Stimulated activated CD4-positive, alpha-beta T cell treated with anti-CD3 and anti-CD28 coated beads, Interleukin-1b, Interleukin-23, amount 100 ng/mL, for 24 hours (primary cell): ENCODE results near the gene POLG2.
"Not testable (repeated sequence)": the region's sequence is repeated elsewhere in the genome, so short reads cannot be mapped to it uniquely, and the experiment has no call there.

Source experiments
- DNase-seq, 4 experiments: peaks; one replicate each; pipeline ENCODE4 v3.0.0-alpha.2; 2020; ENCODE audit warnings: low read depth in 4 of 4, low spot score in 1 of 4

POLG2 gene

DNA sequence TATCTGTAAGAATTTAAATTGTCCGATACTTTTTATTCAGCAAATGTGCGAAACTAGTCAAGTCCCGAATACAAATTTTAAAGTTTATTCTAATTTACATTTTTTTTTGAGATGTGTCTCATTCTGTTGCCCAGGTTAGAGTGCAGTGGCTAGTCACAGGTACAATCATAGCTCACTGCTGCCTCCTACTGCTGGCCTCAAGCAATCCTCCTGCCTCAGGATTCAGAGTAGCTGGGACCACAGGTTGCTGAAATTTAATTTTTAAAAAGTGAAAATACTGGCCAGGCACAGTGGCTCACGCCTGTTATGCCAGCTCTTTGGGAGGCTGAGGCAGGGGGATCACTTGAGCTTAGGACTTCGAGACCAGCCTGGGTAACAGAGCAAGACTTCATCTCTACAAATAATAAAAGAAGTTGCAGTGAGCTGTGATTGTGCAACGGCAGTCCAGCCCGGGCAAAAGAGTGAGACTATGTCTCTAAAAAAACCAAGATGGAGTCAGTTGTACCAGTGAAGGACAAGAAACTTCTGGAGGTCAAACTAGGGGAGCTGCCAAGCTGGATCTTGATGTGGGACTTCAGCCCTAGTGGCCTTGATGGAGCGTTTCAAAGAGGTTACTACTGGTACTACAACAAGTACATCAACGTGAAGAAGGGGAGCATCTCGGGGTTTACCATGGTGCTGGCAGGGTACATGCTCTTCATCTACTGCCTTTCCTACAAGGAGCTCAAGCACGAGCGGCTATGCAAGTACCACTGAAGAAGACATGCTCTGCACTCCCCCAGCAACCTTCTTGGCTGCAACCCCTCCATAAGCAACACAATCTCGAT, 5.6 kb downstream of the POLG2 start:
- DNase-seq: peak in 1 of 4 experiments; percentile 27

DNA sequence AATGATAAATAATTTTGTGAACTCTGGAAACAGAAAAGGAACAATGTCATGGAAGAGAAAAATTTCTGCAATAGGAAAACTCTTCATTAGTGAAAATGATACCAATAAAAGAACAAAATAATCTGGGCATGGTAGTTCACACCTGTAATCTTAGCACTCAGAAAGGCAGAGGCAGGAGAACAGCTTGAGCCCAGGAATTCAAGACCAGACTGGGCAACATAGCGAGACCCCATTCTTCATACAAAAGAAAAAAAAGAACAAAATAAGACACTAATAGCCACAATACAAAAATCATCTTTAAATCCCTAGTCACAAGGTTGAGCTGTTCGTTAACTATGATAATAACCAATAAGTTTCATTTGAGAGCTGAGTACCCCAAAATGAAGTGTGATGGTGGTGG, 8.6 kb downstream of the POLG2 start:
- no peak for DNase-seq

DNA sequence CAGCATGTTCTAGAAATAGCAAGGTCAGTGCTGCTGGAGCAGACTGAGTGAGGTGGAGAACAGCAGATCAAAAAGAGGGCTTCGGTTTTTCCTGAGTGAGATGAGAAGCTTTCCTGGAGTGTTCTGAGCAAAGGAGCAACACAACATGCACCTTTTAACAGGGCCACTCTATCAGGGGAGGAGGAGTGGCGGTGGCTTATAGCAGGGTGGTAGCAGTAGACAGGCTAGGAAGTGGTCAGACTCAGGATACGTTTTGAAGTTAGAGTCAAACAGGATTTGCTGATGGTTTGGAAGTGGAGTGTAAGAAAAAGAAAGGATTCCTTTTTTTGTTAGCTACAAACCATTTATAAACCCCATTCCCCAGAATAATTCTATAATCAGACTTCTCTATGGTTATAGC, 12.5 kb downstream of the POLG2 start:
- DNase-seq: no peak

DNA sequence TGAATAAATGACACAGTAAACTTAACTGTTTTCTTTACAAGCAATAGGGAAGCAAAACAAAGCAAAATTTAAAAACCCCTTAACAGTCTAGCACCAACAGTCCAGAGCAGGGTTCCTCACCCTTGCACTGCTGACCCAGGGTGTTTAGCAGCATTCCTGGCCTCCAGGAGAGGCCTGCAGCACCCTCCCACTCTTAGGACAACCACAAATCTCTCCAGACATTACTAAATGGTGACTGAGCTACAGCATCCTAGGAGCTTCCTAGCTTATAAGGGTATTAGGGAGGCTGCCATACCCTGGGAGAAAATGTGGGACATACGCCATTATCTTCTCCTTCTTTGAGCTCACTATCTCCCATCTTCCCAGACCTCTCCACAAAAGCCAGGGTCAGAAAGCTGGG, 15.9 kb downstream of the POLG2 start:
- no peak for DNase-seq

DNA sequence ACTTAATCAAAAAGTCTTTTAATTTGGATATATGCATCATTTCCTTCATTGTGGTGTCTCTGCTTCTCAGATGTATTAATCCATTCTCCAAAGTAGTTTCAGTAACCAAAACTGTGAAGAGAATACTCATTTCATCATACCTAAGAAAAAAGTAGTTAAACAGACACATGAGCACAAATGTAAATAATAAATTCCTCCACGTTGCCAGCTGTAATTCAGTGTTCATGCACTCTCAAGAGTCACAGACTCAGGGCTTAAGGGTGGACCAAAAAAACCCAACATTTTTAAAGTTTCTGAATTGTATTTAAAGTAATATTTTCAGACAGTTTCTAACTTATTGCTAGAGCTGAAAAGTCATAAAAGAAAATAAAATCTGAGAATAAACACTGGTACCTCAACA, 19.0 kb downstream of the POLG2 start:
- DNase-seq: no peak

DNA sequence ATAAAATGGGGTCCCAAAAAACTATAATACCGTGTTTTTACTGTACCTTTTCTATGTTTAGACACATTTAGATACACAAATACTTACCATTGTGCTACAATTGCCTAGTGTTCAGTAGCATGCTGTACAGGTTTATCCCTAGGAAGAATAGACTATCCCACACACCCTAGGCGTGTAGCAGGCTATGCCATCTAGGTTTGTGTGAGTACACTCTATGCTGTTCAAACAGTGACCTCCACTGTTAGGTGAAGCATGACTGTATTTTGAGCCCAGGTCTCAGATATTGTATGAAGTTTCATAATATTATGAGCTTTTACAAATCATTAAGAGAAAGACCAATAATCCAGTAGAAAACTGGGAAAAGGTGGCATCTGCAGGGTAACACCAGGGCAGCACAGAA, 24.3 kb downstream of the POLG2 start:
- no peak for DNase-seq

DNA sequence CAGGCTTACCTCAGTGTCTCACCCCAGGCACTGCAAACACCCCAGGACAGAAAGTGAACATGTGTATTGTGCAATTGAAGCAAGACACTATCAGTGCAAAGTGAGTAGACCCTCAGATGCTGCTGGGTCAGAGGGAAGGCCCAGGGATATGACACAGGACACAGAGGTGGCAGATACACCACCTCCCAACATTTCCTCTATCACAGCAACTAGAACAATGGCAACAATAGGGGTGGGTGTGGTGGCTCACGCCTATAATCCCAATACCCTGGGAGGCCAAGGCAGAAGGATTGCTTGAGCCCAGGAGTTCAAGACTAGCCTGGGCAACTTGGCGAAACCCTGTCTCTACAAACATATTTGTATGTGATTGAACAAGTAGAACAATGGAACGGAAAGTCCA, 25.4 kb downstream of the POLG2 start:
- no peak for DNase-seq

DNA sequence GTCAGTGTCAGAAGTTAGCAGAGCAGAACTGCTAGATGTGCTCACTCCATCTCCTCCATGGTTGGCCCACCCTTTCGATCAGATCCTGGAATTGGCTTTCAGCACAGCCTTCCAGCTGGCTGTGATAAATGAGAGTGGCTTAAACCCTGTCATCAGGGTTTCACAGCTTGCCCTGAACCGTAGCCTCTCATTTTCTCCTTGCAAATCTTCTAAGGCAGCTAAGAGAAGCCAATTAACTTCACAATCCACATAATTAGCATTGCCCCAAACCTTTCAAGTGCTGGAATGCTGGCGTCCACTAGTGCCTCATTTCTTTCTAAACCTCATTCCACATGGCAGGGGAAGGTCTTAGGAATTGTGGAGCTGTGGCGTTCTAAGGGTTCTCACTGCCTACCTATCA, 26.2 kb downstream of the POLG2 start:
- no peak for DNase-seq

DNA sequence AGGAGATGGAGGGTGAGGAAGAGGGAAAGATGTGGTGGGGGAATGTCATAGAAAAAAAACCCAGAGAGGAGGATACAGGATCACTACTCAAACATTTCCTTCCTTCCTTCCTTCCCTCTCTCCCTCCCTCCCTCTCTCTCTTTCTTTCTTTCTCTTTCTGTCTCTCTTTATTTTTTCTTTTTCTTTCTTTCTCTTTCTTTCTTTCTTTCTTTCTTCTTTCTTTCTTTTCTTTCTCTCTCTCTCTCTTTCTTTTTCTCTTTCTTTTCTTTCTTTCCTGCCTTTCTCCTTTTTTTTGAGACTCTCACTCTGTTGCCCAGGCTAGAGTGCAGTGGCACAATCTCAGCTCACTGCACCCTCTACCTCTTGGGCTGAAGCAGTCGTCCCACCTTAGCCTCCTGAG, 30.0 kb downstream of the POLG2 start:
- DNase-seq: not testable (repeated sequence)

DNA sequence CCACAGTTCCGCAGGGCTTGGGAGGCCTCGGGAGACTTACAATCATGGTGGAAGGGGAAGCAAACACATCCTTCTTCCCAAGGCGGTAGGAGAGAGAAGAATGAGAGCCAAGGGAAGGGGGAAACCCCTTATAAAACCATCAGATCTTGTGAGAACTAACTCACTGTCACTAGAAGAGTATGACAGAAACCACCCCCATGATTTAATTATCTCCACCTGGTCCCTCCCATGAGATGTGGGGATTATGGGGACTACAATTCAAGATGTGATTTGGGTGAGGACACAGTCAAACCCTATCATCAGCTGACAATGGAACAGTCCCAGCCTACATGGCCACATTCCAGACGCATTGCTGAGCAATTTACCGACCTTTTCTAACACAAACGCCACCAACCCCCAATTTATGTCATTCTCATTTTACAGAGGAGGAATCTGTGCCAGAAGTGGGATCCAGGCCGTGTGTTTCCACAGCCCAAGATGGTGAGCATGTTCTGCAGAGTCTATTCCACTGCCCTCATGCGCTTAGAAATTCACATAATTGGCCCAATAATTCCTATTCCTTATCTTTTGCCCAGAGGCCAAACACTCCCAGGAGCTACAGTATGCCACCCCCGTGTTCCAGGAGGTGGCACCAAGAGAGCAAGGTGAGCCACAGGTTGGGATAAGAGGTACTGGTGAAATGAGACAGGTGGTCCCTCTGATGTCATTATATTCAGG, 30.7 kb downstream of the POLG2 start:
- DNase-seq: no peak

DNA sequence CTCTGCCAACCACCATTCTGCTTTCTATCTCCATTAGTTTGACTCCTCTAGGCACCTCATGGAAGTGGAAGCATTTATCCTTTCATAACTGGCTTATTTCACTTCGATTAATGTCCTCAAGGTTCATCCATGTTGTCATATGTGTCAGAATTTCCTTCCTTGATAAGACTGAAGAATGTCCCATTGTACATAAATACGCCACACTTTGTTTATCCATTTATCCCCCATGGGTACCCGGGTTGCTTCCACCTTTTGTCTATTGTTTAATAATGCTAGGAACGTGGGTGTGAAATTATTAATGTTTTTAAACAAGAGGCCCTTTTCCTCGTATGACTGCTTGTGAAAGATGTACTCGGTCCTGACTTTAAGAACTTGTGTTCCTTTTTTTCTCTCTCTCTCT, 35.1 kb downstream of the POLG2 start:
- DNase-seq: no peak

DNA sequence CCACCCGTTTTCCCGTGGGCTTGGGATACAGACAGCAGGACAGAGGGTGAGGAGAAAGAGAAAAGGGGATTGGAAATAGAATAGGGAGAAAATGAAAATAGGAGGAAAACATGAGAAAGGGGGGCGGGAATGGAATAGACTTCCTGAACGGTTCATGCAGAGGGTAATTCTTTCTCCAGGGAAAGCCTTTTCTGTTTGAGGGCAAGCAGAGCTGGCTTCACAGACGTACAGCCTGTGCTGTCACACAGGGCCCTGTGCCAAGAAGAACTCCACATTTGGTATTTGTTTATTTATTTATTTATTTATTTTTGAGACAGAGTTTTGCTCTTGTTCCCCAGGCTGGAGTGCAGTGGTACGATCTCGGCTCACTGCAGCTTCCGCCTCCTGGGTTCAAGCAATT, 35.9 kb downstream of the POLG2 start:
- DNase-seq: no peak

DNA sequence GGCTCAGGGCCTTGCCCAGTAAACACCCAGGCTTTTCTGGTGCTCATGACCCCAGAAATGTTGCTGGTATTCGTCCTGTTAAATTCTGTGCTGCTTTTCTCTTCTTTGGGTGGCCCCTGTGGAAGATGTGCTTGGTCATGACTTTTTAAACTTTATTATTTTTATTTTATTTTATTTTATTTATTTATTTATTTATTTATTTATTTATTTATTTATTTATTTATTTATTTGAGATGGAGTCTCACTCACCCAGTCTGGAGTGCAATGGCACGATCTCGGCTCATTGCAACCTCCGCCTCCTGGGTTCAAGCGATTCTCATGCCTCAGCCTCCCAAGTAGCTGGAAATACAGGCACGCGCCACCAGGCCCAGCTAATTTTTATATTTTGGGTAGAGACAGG, 37.0 kb downstream of the POLG2 start:
- DNase-seq: not testable (repeated sequence)

DNA sequence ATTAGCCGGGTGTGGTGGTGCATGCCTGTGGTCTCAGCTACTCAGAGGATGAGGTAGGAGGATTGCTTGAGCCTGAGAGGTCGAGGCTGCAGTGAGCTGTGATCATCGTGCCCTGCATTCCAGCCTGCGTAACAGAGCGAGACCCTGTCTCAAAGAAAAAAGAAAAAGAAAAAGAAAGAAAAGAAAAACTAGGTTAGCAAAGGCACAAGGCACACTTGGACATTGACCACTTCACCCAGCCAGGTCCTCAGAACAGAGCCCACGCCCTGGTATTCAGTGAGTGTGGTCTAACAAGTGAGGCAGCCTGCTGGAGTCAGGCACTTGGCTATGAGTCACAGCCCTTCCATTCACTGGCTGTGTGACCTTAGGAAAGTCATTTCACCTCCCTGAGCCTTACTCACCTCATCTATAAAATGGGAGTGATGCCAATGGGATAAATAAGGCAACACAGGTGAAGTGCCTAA, 37.5 kb downstream of the POLG2 start:
- no peak for DNase-seq

DNA sequence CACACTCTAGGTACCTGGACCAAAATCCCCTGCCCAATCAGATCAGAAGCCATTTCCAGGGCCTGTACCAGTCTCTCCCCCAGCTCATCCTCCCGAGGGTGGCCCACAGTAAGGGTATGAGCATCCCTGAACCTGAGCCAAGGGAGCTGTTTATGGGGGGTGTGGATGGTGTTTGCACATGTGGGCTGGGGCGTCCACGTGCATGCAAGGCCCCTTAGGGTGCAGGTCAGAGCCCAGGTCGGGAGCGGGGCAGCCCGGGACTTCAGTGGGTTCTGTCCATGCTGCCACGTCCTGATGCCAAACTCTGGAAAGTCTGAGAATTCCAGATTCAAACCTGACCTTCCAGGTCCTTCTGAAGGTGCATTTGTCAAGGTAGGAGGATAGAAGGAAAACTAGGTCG, 38.1 kb downstream of the POLG2 start:
- DNase-seq: no peak

DNA sequence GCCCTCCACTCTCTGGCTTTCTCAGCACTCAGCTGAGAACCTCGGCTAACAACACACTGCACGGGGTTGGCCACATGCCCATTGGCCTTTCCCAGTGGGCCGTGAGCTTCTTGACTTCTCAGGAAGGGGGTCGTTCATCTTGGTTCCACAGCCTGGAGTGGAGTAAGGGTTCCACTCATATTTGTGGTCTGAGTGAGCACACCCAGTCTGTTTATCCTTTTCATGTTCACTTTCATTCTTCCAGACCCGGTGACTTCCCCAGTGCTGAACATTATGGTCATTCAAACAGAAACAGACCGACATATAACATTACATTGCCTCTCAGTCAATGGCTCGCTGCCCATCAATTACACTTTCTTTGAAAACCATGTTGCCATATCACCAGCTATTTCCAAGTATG, 39.7 kb downstream of the POLG2 start:
- DNase-seq: no peak

DNA sequence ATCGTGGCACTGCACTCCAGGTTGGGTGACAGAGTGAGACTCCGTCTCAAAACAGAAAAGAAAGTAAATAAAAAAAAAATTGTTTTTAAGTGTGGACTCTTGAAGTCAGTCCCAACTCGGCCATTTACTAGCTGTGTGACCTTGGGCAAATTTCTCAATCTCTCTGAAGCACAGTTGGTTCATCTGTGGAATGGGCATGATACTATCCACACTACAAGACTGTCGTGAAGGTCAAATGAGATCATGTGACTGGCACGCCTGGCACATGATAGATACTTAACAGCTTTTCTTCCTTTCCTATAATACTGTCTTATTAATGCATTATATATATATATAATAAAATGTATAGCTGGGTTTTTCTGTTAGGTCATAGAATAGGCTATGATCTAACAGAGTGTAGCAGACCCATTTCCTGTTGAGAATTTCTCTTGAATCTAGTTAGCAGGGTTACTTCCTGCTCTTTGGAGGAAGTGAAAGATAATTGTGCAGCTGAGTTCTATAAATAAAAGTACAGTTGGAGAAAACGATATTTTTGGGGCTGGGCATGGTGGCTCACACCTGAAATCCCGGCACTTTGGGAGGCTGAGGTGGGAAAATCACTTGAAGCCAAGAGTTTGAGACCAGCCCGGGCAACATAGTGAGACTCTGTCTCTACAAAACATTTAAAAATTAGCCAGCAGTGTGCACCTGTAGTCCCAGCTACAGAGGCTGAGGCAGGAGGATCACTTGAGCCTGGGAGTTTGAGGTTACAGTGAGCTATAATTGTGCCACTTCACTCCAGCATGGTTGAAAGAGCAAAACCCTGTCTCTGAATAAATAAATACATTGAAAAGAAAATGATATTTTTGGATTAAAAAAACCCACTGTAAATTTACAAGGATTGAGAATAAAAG, 40.6 kb downstream of the POLG2 start:
- DNase-seq: no peak

DNA sequence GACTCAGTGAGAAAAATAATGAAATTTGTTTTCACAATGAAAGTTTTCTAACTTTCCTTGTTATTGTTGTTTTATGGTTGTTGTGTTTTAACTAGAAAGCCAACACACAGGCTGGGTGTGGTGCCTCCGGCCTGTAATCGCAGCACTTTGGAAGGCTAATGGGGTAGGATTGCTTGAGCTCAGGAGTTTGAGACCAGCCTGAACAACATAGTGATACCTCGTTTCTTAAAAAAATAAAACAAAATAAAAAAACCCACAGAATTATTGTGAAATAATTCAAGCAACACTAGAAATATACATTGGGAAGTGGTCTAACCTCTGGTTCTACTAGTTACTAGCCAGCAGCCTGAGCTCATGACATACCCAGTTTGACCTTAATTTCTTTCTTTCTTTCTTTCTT, 47.3 kb downstream of the POLG2 start:
- no peak for DNase-seq

DNA sequence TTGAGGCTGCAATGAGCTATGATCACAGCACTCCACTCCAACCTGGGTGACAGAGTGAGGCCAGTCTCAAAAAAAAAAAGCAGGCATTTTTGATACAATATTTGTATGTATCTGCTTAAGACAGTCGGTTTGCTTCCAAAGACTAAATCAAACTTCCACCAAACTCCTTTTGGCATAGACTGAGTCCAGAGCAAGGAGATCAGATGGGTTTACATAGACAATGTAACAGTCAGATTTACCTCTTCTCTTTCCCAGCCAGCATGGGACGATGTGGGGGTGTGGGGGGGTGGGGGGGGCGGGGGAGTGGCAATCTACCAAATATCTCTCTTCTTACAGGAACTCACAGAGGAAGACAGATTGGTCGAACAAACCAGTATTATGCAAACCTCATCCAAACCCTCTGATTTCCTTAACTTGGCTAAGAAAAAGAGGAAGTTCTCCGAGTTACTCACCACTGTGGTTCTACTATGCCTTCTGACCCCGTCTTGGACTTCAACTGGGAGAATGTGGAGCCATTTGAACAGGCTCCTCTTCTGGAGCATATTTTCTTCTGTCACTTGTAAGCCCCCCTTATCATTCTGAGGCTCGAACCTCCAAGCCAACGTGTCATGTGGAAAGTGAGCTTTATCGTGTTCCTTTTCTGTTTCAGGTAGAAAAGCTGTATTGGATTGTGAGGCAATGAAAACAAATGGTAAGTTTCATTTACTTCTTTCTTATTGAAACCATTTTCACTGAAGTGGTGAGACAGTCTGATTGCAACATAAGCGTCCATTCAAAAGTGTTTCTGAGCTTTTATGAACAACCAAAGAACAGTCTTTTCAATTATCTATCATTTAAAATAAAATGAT, 48.0 kb downstream of the POLG2 start, which contains the start of gene MILR1:
MILR1 (plus strand) TSS at position 451 of the 848 bp plus-strand sequence; CDS start at position 505, 54 bp downstream.
- DNase-seq: no peak

DNA sequence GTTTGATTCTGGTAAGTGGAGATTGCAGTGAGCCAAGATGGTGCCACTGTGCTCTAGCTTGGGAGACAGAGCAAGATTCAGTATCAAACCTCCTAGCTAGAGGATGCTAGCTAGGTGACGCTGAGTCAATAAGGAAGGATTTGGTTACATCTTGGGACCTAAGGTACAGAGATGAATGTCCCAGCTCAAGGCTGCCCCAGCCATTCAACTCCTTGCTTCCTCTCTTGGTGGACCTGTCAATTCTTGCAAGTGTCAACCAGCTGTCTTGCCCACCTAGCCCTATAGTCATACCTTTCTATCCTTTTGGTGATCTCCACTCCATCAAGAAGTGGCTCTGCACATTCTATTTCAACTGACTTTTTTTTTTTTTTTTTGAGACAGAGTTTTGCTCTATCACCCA, 49.3 kb downstream of the POLG2 start:
- no peak for DNase-seq
